Mucosa of rectum (tissue), 2 donors: ENCODE results near the gene RNF14.

Experiments
- H3K27ac ChIP-seq, 2 donors: one replicate each; pipeline ENCODE4 v1.7.0; 2013; ENCODE audit warnings: inconsistent platforms in 2 of 2, low read depth in 2 of 2, low read length in 2 of 2
- H3K27me3 ChIP-seq, 2 donors: one replicate each; pipeline ENCODE4 v1.7.0; 2013; ENCODE audit warnings: low read length in 2 of 2; ENCODE audit not compliant: control insufficient read depth in 2 of 2, insufficient read depth in 2 of 2
- H3K36me3 ChIP-seq, 2 donors: one replicate each; pipeline ENCODE4 v1.7.0; 2013; ENCODE audit warnings: low read length in 2 of 2; ENCODE audit not compliant: control insufficient read depth in 2 of 2, insufficient read depth in 2 of 2
- H3K4me1 ChIP-seq, 2 donors: one replicate each; pipeline ENCODE4 v1.7.0; 2013; ENCODE audit warnings: low read length in 2 of 2, mild to moderate bottlenecking in 1 of 2; ENCODE audit not compliant: control insufficient read depth in 2 of 2, insufficient read depth in 2 of 2
- H3K4me3 ChIP-seq, 2 donors: one replicate each; pipeline ENCODE4 v1.7.0; 2013; ENCODE audit warnings: low read length in 2 of 2
- H3K9ac ChIP-seq, 2 donors: one replicate each; pipeline ENCODE4 v1.7.0; 2013; ENCODE audit warnings: low read length in 2 of 2, low read depth in 1 of 2, mild to moderate bottlenecking in 1 of 2
- H3K9me3 ChIP-seq, 2 donors: one replicate each; pipeline ENCODE4 v1.7.0; 2013; ENCODE audit warnings: low read length in 2 of 2; ENCODE audit not compliant: control insufficient read depth in 2 of 2
- donor health status: healthy.
- donor health status: Normal muscosa, but diverticular disease.

The RNF14 gene

DNA sequence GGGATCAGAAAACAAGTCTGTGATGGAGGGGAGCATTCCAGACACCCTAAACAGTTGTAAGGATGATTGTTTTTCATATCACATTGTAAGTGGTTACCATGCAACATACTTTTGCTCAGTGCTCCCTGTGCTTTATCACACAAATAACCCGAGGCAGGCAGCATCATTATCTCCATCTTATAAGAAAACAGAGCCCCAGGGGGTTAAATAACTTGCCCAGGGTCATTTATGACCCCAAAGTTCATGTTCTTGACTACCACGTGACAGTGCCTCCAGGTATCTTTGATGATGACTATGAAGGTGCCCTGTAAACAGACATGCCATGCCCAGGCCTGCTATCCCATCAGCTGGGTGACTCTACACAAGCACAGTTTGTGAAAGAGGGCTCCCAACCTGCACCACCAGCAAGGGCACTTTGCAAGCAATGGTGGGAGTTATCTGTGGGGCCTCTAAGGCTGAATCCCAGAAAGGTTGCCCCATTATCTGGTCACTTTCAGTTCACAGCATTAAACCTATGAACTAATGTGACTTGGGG is 34.4 kb downstream of the RNF14 start:
- no peak overlapping the region for H3K27ac ChIP-seq
- H3K9me3 ChIP-seq, result no peaks in the 10 kb centered on the region
- H3K9ac ChIP-seq, result no peak overlapping the region
- H3K27me3 ChIP-seq, result no peaks in the 10 kb centered on the region
- peaks cover 36% of the 10 kb centered on the region in 2 donors for H3K36me3 ChIP-seq
- H3K4me3 ChIP-seq, result no peak overlapping the region
- no peaks in the 10 kb centered on the region for H3K4me1 ChIP-seq

DNA sequence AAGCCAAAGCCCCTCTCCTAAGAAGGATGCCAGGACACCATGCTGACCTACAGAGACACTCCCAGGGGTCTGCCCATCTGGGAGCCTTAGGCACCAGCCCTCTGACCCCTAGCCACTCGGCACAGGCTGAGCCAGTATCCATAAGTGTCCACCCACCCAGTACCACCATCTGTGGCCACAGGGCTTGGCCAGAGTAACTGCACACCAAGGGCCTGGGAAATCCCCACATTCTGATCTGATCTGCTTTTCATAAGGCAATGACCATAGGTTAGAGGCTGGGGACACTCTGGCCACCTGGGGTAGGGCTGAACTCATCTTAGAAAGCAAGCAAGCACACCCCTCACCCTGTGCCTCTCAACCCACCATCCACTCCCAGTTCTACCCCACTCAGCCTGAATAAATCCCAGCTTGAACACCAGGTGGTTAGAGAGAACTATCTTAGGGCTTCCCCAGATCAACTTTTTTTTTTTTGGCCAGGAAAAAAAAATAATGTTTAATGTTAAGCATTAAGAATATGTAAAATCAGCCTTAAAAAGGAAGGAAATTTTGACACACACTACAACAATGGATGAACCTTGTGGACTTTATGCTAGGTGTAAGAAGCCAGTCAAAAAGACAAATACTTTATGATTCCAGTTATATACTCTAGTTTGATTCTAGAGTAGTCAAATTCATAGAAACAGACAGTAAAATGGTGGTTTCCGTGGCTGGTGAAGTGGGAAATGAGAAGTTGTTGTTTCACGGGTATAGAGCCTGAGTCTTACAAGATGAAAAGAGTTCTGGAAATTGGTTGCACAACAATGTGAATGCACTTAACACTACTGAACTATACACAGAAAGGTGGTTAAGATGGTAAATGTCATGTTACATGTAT is 37.7 kb downstream of the RNF14 start:
- H3K36me3 ChIP-seq, result peaks cover 28 to 34% of the 10 kb centered on the region in 2 donors
- H3K9me3 ChIP-seq, result no peaks in the 10 kb centered on the region
- H3K27me3 ChIP-seq, result no peaks in the 10 kb centered on the region
- no peak overlapping the region for H3K4me3 ChIP-seq
- H3K27ac ChIP-seq, result no peak overlapping the region
- H3K9ac ChIP-seq, result no peak overlapping the region
- peaks cover 0 to under 1% of the 10 kb centered on the region in 2 donors for H3K4me1 ChIP-seq

DNA sequence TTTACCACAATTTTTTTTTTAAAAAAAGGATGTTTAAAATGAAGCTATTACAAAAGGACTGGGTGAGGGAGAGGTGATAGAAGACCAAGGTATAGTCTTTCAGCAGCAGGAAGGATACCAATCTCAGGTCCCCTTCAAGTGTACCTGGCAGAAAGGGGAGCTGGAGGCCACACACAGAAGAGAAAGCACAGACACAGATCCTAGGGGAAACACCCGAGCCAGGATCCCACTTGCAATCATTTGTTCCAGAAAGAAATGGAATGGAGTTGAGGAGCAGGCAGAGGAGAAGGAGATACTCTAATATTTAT is 38.3 kb downstream of the RNF14 start:
- peaks cover 26 to 29% of the 10 kb centered on the region in 2 donors for H3K36me3 ChIP-seq

GRCh38 chr5:142008813-142009212 is 39.9 kb downstream of the RNF14 start:
- H3K27me3 ChIP-seq, result no peaks in the 10 kb centered on the region
- no peak overlapping the region for H3K9ac ChIP-seq
- no peak overlapping the region for H3K4me3 ChIP-seq
- peaks cover 3 to 13% of the 10 kb centered on the region in 2 donors for H3K4me1 ChIP-seq
- H3K27ac ChIP-seq, result no peak overlapping the region
- no peaks in the 10 kb centered on the region for H3K9me3 ChIP-seq
- H3K36me3 ChIP-seq, result peaks cover 14 to 24% of the 10 kb centered on the region in 2 donors

More for the DNA sequence above, 38.3 kb downstream of the RNF14 start:
- no peaks in the 10 kb centered on the region for H3K9me3 ChIP-seq
- H3K27ac ChIP-seq, result no peak overlapping the region
- peaks cover 0 to 5% of the 10 kb centered on the region in 2 donors for H3K4me1 ChIP-seq
- H3K27me3 ChIP-seq, result no peaks in the 10 kb centered on the region
- no peak overlapping the region for H3K4me3 ChIP-seq
- no peak overlapping the region for H3K9ac ChIP-seq

GRCh38 chr5:142009886-142010285 is 41.0 kb downstream of the RNF14 start:
- no peaks in the 10 kb centered on the region for H3K27me3 ChIP-seq
- H3K27ac ChIP-seq, result no peak overlapping the region
- peaks cover 8 to 14% of the 10 kb centered on the region in 2 donors for H3K36me3 ChIP-seq
- H3K4me3 ChIP-seq, result no peak overlapping the region
- no peaks in the 10 kb centered on the region for H3K9me3 ChIP-seq
- no peak overlapping the region for H3K9ac ChIP-seq
- H3K4me1 ChIP-seq, result peaks cover 3 to 13% of the 10 kb centered on the region in 2 donors

- H3K36me3 ChIP-seq, result peaks cover 0 to 2% of the 10 kb centered on the region in 2 donors
- H3K4me3 ChIP-seq, result peak overlapping the region; percentile 81 to 89
- no peak overlapping the region for H3K27ac ChIP-seq
- no peaks in the 10 kb centered on the region for H3K27me3 ChIP-seq
- no peak overlapping the region for H3K9ac ChIP-seq
- H3K9me3 ChIP-seq, result no peaks in the 10 kb centered on the region
- peaks cover 7 to 16% of the 10 kb centered on the region in 2 donors for H3K4me1 ChIP-seq
Measured at GRCh38 chr5:142011572-142012185, 42.8 kb downstream of the RNF14 start.

- no peaks in the 10 kb centered on the region for H3K9me3 ChIP-seq
- H3K4me1 ChIP-seq, result peaks cover 7 to 16% of the 10 kb centered on the region in 2 donors
- peak overlapping the region; percentile 63 to 66 for H3K27ac ChIP-seq
- peaks cover 0 to 2% of the 10 kb centered on the region in 2 donors for H3K36me3 ChIP-seq
- H3K9ac ChIP-seq, result peak overlapping the region; percentile 72 to 82
- H3K27me3 ChIP-seq, result no peaks in the 10 kb centered on the region
- H3K4me3 ChIP-seq, result peak overlapping the region; percentile 81 to 89
Measured at GRCh38 chr5:142012186-142012785, 43.4 kb downstream of the RNF14 start.

DNA sequence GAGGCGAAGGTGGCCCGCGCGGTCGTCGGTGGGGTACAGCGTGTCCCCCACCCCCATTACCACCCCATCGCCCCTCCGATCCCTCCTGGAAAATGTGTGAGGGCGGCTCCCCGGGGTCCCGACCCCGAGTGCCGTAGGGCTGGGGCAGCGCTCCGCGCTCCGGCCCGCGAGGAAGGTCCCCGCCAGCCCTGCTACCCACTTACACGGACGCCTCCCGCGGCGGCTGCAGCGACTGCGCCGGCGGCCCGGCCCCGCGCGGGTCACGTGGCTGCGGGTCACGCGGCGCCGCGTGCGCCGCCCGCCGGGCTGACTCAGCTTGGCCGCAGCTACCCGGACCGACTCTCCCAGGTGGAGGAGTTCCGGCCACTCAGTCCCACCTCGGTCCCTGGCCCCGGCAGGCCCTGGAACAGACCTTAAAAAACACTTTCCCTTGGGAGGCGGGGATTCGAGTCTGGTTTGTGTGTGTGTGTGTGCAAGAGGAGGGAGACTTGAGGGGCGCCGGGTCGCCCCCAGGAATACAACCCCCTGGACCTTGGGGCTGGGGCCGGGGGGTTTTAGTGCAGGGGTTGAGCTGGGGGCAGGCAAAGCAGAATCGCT is 44.0 kb downstream of the RNF14 start, which contains the start of gene GNPDA1:
TSS of gene GNPDA1 (minus strand) at position 236 of the 597 bp plus-strand sequence. CDS start 992 bp downstream, outside the sequence.
- Histone ChIP-seq H3K9me3 (no peaks in the 10 kb centered on the region), H3K27ac (peak within 1 kb of the TSS; percentile 66 to 74), H3K9ac (peak within 1 kb of the TSS; percentile 72 to 82), H3K4me3 (peak within 1 kb of the TSS; percentile 81 to 89), H3K4me1 (peaks cover 7 to 16% of the 10 kb centered on the region in 2 donors), H3K27me3 (no peaks in the 10 kb centered on the region), H3K36me3 (peaks cover 0 to 2% of the 10 kb centered on the region in 2 donors)

GRCh38 chr5:142013734-142014521 is 45.0 kb downstream of the RNF14 start:
- H3K4me1 ChIP-seq, result peaks cover 7 to 16% of the 10 kb centered on the region in 2 donors
- peak overlapping the region in 1 of 2 donors; percentile 27 for H3K9ac ChIP-seq
- peak overlapping the region; percentile 1 to 27 for H3K27ac ChIP-seq
- H3K9me3 ChIP-seq, result no peaks in the 10 kb centered on the region
- no peaks in the 10 kb centered on the region for H3K27me3 ChIP-seq
- H3K4me3 ChIP-seq, result no peak overlapping the region
- H3K36me3 ChIP-seq, result no peaks in the 10 kb centered on the region
